ENCODE measurements around the gene PXDN. TPM values are rescaled to one million over a fixed set of nuclear protein-coding genes. Genes with fewer than 3 reads are reported as not detected.

Gene PXDN
- total RNA-seq, 1 experiment from 2014 or later = 146 TPM

- TF ChIP-seq PRDM15 (CRISPR knock-in tag; IDR thresholded peaks at IDR 0.05) (no peak), AR (CRISPR knock-in tag; IDR thresholded peaks at IDR 0.05) (no peak), SMAD4 (CRISPR knock-in tag; IDR thresholded peaks at IDR 0.05) (no peak), SOX15 (CRISPR knock-in tag; IDR thresholded peaks at IDR 0.05) (no peak), RELA (CRISPR knock-in tag; IDR thresholded peaks at IDR 0.05; ENCODE audit: borderline replicate concordance) (no peak), FOXK1 (CRISPR knock-in tag; IDR thresholded peaks at IDR 0.05) (no peak), CDX4 (CRISPR knock-in tag; IDR thresholded peaks at IDR 0.05; ENCODE audit: borderline replicate concordance) (no peak), IRF2 (CRISPR knock-in tag; IDR thresholded peaks at IDR 0.05; ENCODE audit: borderline replicate concordance, low read depth) (no peak), PRRX2 (CRISPR knock-in tag; IDR thresholded peaks at IDR 0.05) (no peak), USF2 (CRISPR knock-in tag; IDR thresholded peaks at IDR 0.05) (no peak), IRF1 (CRISPR knock-in tag; IDR thresholded peaks at IDR 0.05) (no peak), TEAD1 (CRISPR knock-in tag; IDR thresholded peaks at IDR 0.05) (no peak)
Observed at GRCh38 chr2:1609040-1609439, 135.3 kb downstream of the PXDN start (continued).

GRCh38 chr2:1607971-1608688 is 136.2 kb downstream of the PXDN start:
- POLR2A ChIA-PET = no interaction called here
- Mint-ChIP-seq H3K36me3 (peaks cover 12% of the 10 kb centered on the region), H3K27me3 (ENCODE audit: low read depth) (no peaks in the 10 kb centered on the region), H3K4me1 (peaks cover 4% of the 10 kb centered on the region; the same call in 1 of the 2 replicates), H3K9me3 (no peaks in the 10 kb centered on the region), H3K4me3 (no peak overlapping the region), H3K27ac (no peak overlapping the region)
- DNase-seq (ENCODE audit: low spot score) (no peak), ATAC-seq (no peak)
- CTCF ChIA-PET = no interaction called here
- TF ChIP-seq NR1H2 (CRISPR knock-in tag; IDR thresholded peaks at IDR 0.05) (no peak), ZBTB21 (CRISPR knock-in tag; IDR thresholded peaks at IDR 0.05; ENCODE audit: borderline replicate concordance) (no peak), ZNF532 (CRISPR knock-in tag; IDR thresholded peaks at IDR 0.05; ENCODE audit: borderline replicate concordance) (no peak), FOXP1 (CRISPR knock-in tag; IDR thresholded peaks at IDR 0.05; ENCODE audit: borderline replicate concordance) (no peak), ZNF138 (CRISPR knock-in tag; conservative IDR thresholded peaks at IDR 0.05) (no peak), ARID4B (CRISPR knock-in tag; IDR thresholded peaks at IDR 0.05; ENCODE audit: borderline replicate concordance) (no peak)
